IMR-90 (cell line): ENCODE measurements around the gene PPP2R5A. TPM values are rescaled to one million over a fixed set of nuclear protein-coding genes. Genes with fewer than 3 reads are reported as not detected.

Experiments used
- ATAC-seq: fragments of 200-7000 bp; cut with Tn5 transposase; 2 replicates; pipeline ENCODE4 v1.9.1; 2020; ENCODE audit warnings: low read depth, mild to moderate bottlenecking, moderate library complexity
- BruUV-seq: library from RNA; stranded (reverse); fragments of 400-500 nt; replicated peaks from 2 replicates; lab custom pipeline; 2021; lab: Mats Ljungman, UMichigan
- CTCF ChIA-PET: fragments of 300-600 bp; formaldehyde crosslinking; extraction: SDS; loops from one replicate; lab custom pipeline; 2021; ENCODE audit warnings: antibody characterized with exemption; lab: Yijun Ruan, JAX
- POLR2A ChIA-PET: fragments of 300-600 bp; sonication (Branson Sonifier 250); formaldehyde crosslinking; loops from one replicate; lab custom pipeline; 2022; ENCODE audit warnings: antibody characterized with exemption; ENCODE audit not compliant: unreplicated experiment; lab: Charles Lee
- DNase-seq: peaks from one replicate; pipeline ENCODE4 v3.0.0; 2013
- H2AFZ ChIP-seq: replicated peaks from 2 replicates; pipeline ENCODE3; 2013; ENCODE audit warnings: low read length, mild to moderate bottlenecking; ENCODE audit not compliant: poor library complexity
- H2AK5ac ChIP-seq: 2 replicates; pipeline ENCODE4 v1.6.1; 2013; ENCODE audit warnings: low read depth, low read length, inconsistent platforms
- H2AK9ac ChIP-seq: replicated peaks from 2 replicates; pipeline ENCODE3; 2013; ENCODE audit warnings: mild to moderate bottlenecking, low read depth, low read length, moderate library complexity; ENCODE audit not compliant: poor library complexity
- H2BK120ac ChIP-seq: 2 replicates; pipeline ENCODE4 v1.6.1; 2013; ENCODE audit warnings: low read depth, low read length, inconsistent platforms
- H2BK15ac ChIP-seq: 3 replicates; pipeline ENCODE4 v1.6.1; 2013; ENCODE audit warnings: low read depth, low read length, inconsistent platforms
- H2BK20ac ChIP-seq: 2 replicates; pipeline ENCODE4 v1.6.1; 2013; ENCODE audit warnings: low read depth, mild to moderate bottlenecking, inconsistent platforms, low read length, moderate library complexity
- H2BK5ac ChIP-seq: 2 replicates; pipeline ENCODE4 v1.6.1; 2013; ENCODE audit warnings: mild to moderate bottlenecking, low read depth, low read length, inconsistent platforms; ENCODE audit not compliant: poor library complexity, severe bottlenecking
- H3K14ac ChIP-seq: replicated peaks from 2 replicates; pipeline ENCODE4 v1.6.1; 2013; ENCODE audit warnings: low read depth, low read length, inconsistent platforms
- H3K18ac ChIP-seq: 2 replicates; pipeline ENCODE4 v1.6.1; 2013; ENCODE audit warnings: low read depth, low read length, control low read depth
- H3K23ac ChIP-seq: 2 replicates; pipeline ENCODE4 v1.6.1; 2013; ENCODE audit warnings: low read depth, low read length, inconsistent platforms
- H3K27ac ChIP-seq: 2 replicates; pipeline ENCODE4 v1.5.1; 2013; ENCODE audit warnings: mild to moderate bottlenecking, control low read depth, low read length; ENCODE audit not compliant: insufficient read depth
- H3K27me3 ChIP-seq: 2 replicates; pipeline ENCODE4 v1.6.1; 2013; ENCODE audit warnings: low read length; ENCODE audit not compliant: control insufficient read depth, insufficient read depth
- H3K36me3 ChIP-seq: 2 replicates; pipeline ENCODE4 v1.6.1; 2013; ENCODE audit warnings: low read length, mixed read lengths; ENCODE audit not compliant: control insufficient read depth, insufficient read depth
- H3K4ac ChIP-seq: 2 replicates; pipeline ENCODE4 v1.6.1; 2013; ENCODE audit warnings: low read depth, low read length, inconsistent platforms
- H3K4me1 ChIP-seq: 2 replicates; pipeline ENCODE4 v1.6.1; 2013; ENCODE audit warnings: low read length, mixed read lengths; ENCODE audit not compliant: control insufficient read depth, insufficient read depth
- H3K4me2 ChIP-seq: 2 replicates; pipeline ENCODE4 v1.6.1; 2013; ENCODE audit warnings: low read depth, mild to moderate bottlenecking, control low read depth, low read length, moderate library complexity
- H3K4me3 ChIP-seq: 2 replicates; pipeline ENCODE4 v1.5.1; 2013; ENCODE audit warnings: low read depth, mild to moderate bottlenecking, control low read depth, low read length, moderate library complexity; ENCODE audit not compliant: insufficient read depth
- H3K56ac ChIP-seq: 2 replicates; pipeline ENCODE4 v1.6.1; 2013; ENCODE audit warnings: low read length, inconsistent platforms; ENCODE audit not compliant: insufficient read depth; ENCODE audit errors: extremely low read depth
- H3K79me1 ChIP-seq, 2 experiments: 2 replicates each; pipeline ENCODE4 v1.6.1; 2013; ENCODE audit warnings: low read length in 2 of 2, inconsistent platforms in 1 of 2, low read depth in 1 of 2
- H3K9ac ChIP-seq: 2 replicates; pipeline ENCODE4 v1.6.1; 2013; ENCODE audit warnings: low read depth, low read length, control low read depth
- H3K9me1 ChIP-seq: 2 replicates; pipeline ENCODE4 v1.6.1; 2013; ENCODE audit warnings: low read length, inconsistent platforms; ENCODE audit not compliant: insufficient read depth
- H3K9me3 ChIP-seq: 2 replicates; pipeline ENCODE4 v1.6.1; 2013; ENCODE audit warnings: low read length; ENCODE audit not compliant: control insufficient read depth, insufficient read depth
- H4K20me1 ChIP-seq: 2 replicates; pipeline ENCODE4 v1.6.1; 2013; ENCODE audit warnings: low read length, inconsistent platforms; ENCODE audit not compliant: insufficient read depth
- H4K5ac ChIP-seq: 2 replicates; pipeline ENCODE4 v1.6.1; 2013; ENCODE audit warnings: mild to moderate bottlenecking, low read depth, low read length, control low read depth
- H4K8ac ChIP-seq, 2 experiments: 2 replicates each; pipeline ENCODE4 v1.6.1; 2013; ENCODE audit warnings: low read depth in 2 of 2, low read length in 2 of 2, control low read depth in 1 of 2, inconsistent platforms in 1 of 2
- H4K91ac ChIP-seq: 2 replicates; pipeline ENCODE4 v1.6.1; 2013; ENCODE audit warnings: low read depth, low read length, inconsistent platforms; ENCODE audit not compliant: insufficient read depth
- CEBPB ChIP-seq: IDR thresholded peaks from 2 replicates; pipeline ENCODE4 v1.6.1; 2012; ENCODE audit warnings: low read depth, low read length, improper control_type of control experiment
- RAD21 ChIP-seq: IDR thresholded peaks from 2 replicates; pipeline ENCODE4 v1.6.1; 2012; ENCODE audit warnings: low read length, improper control_type of control experiment
- RCOR1 ChIP-seq: IDR thresholded peaks from 2 replicates; pipeline ENCODE4 v1.6.1; 2012; ENCODE audit warnings: mild to moderate bottlenecking, low read length, improper control_type of control experiment; ENCODE audit not compliant: insufficient replicate concordance
- SMC3 ChIP-seq: fragments of 150-350 bp; IDR thresholded peaks from 2 replicates; pipeline ENCODE4 v1.6.1; 2016; ENCODE audit warnings: low read depth, mild to moderate bottlenecking, antibody characterized with exemption, low read length, moderate library complexity
- WGBS, 2 experiments: methylation state at CpG; one replicate each; pipeline versions ENCODE4 v1.1.5 to v1.1.7; 2013; ENCODE audit warnings: missing lambda C conversion rate in 2 of 2; ENCODE audit not compliant: insufficient read length in 1 of 2; ENCODE audit errors: extremely low coverage in 2 of 2; 5-methylcytosine and 5-hydroxymethylcytosine counted together
- dilution Hi-C: fragments of 300-500 bp; cut with HindIII; formaldehyde crosslinking; loops from one replicate; pipeline ENCODE4 v1.14.3; 2018; ENCODE audit warnings: low sequenced_read_pairs; ENCODE audit not compliant: unreplicated experiment
- in situ Hi-C: fragments of 300-500 bp; cut with MboI; formaldehyde crosslinking; loops from 3 replicates; pipeline ENCODE4 v1.14.3; 2019; ENCODE audit warnings: low sequenced_read_pairs, inconsistent platforms, mixed read lengths
- intact Hi-C: fragments of 100-400 bp; cut with micrococcal nuclease; formaldehyde crosslinking; loops from 2 replicates; pipeline ENCODE4 v1.10.0; 2022
- polyA plus RNA-seq, 3 experiments: library from polyadenylated mRNA; depleted of rRNA; stranded (reverse); fragments of >200 nt; gene quantifications; 2 replicates each; pipeline ENCODE4 v1.2.3, GENCODE V29; 2012; ENCODE audit warnings: low replicate concordance in 1 of 3
- total RNA-seq: library from RNA; depleted of rRNA; stranded (reverse); fragments of >200 nt; gene quantifications from 2 replicates; pipeline ENCODE4 v1.2.3, GENCODE V29; 2012
- TF ChIP-seq, protein P1 (sequence below): conservative IDR thresholded peaks from 2 replicates; pipeline ENCODE4 v1.5.1; 2012; ENCODE audit warnings: mild to moderate bottlenecking, low read depth, low read length, improper control_type of control experiment

The PPP2R5A gene
- total and polyA plus RNA-seq, 2 of the 4 experiments (the other 2 are of a cell fraction): 8.4 to 12.6 TPM

DNA sequence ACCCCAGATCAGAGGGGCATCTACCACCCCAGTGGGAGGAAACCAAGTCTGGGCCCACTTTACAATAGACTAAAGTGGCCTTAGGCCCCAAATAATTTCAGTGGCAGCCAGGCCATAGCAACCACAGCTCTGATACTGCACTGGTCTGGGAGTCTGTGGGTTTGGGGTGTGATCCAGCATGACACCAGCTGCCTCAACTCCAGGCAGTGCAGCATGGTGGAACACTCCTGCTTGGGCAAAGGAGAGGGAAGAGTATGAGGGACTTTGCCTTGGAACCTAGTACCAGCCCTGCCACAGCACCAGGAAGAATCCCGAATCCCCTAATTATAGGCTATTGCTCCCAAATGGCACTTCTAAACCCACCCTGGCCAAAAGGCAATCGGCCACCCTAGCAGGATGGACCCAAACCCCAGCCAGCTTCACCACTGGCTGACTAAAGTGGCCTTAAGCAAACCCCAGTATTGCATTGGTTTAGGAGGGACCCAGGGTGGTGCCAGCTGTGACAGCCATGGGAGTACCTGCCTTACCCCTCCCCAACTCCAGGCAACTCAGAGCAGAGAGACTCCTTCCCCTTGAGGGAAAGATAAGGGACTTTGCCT is 82.4 kb downstream of the PPP2R5A start (continued):
- no peak for TF ChIP-seq RCOR1

DNA sequence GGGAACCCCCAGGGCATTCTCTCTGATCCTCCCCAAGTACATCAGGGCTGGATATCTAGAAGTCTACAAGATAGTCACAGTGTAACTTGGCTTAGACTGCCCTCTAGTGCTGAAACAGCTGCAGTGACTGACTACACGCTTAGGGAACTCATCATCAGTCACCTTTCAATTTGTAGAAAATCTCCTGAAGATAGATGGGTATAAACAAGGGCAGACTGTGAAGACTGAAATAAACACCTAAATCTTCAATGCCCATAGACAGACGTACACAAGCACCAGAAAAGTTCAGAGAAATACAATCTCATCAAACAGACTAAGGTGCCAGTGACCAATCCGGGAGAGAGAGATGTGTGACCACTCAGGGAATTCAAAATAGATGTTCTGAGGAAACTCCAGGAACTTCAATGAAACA is 82.9 kb downstream of the PPP2R5A start:
- POLR2A ChIA-PET: no interaction called here
- in situ Hi-C loops: loop anchor here (5.0 to 25.0 kb wide), 2 partner anchors 296 to 681 kb away; partner anchors contain the start of gene NEK2
- H3K56ac ChIP-seq: no peak overlapping the region

More for the DNA sequence above, 82.9 kb downstream of the PPP2R5A start:
- no peak overlapping the region for H3K4ac ChIP-seq
- H3K23ac ChIP-seq: no peak overlapping the region
- no peak overlapping the region for H2AK5ac ChIP-seq
- no peak overlapping the region for H4K91ac ChIP-seq
- H2BK5ac ChIP-seq: no peak overlapping the region
- no peak overlapping the region for H3K4me2 ChIP-seq
- no peak overlapping the region for H3K14ac ChIP-seq
- no peak overlapping the region for H3K18ac ChIP-seq
- H2BK20ac ChIP-seq: no peak overlapping the region
- WGBS, 2 experiments: no CpG with 5 or more reads among the region's 3 CpGs
- H3K4me3 ChIP-seq: no peak overlapping the region
- H2AFZ ChIP-seq: peak overlapping the region; percentile 33
- H3K27ac ChIP-seq: no peak overlapping the region
- intact Hi-C loops (loop anchor here (1.0 to 2.0 kb wide), 5 partner anchors 81 to 687 kb away; no protein-coding TSS in a partner anchor), dilution Hi-C loops (no loop called here)
- no TSS peak for BruUV-seq
- 0 out of 2 replicates have a peak, but pooled peaks cover 6% of the 10 kb centered on the region for H4K20me1 ChIP-seq
- H4K5ac ChIP-seq: no peak overlapping the region
- no peaks in the 10 kb centered on the region for H3K27me3 ChIP-seq
- no peak overlapping the region for H2BK120ac ChIP-seq
- TF ChIP-seq SMC3 (peak; percentile 83), CEBPB (no peak), RAD21 (peak; percentile 93)
- TF ChIP-seq, protein P1, sequence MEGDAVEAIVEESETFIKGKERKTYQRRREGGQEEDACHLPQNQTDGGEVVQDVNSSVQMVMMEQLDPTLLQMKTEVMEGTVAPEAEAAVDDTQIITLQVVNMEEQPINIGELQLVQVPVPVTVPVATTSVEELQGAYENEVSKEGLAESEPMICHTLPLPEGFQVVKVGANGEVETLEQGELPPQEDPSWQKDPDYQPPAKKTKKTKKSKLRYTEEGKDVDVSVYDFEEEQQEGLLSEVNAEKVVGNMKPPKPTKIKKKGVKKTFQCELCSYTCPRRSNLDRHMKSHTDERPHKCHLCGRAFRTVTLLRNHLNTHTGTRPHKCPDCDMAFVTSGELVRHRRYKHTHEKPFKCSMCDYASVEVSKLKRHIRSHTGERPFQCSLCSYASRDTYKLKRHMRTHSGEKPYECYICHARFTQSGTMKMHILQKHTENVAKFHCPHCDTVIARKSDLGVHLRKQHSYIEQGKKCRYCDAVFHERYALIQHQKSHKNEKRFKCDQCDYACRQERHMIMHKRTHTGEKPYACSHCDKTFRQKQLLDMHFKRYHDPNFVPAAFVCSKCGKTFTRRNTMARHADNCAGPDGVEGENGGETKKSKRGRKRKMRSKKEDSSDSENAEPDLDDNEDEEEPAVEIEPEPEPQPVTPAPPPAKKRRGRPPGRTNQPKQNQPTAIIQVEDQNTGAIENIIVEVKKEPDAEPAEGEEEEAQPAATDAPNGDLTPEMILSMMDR: peak; percentile 88
- peaks cover 3% of the 10 kb centered on the region for H3K36me3 ChIP-seq
- H3K4me1 ChIP-seq: no peaks in the 10 kb centered on the region
- H3K9ac ChIP-seq: no peak overlapping the region
- peaks cover 0 to 11% of the 10 kb centered on the region in 2 experiments; a peak in 1 of 4 replicates for H3K79me1 ChIP-seq
- ATAC-seq (peak; percentile 98), DNase-seq (peak; percentile 81)
- CTCF ChIA-PET: interaction anchor here (0.8 to 5.3 kb wide), 6 partner anchors 23 to 306 kb away, joined by 3 to 32 read pairs (median 4); no protein-coding TSS in a partner anchor
- no peak overlapping the region for H2BK15ac ChIP-seq
- no peaks in the 10 kb centered on the region for H3K9me3 ChIP-seq
- H3K9me1 ChIP-seq: 0 out of 2 replicates have a peak, but pooled peaks cover 4% of the 10 kb centered on the region
- no peak overlapping the region for H4K8ac ChIP-seq
- H2AK9ac ChIP-seq: peak overlapping the region; percentile 81
